ENCODE data around the gene PIBF1.

- TF ChIP-seq CTCF (IDR thresholded peaks at IDR 0.05; ENCODE audit: borderline replicate concordance, extremely low read depth, low read length, poor library complexity, severe bottlenecking) (no peak), EZH2 (IDR thresholded peaks at IDR 0.05; ENCODE audit: borderline replicate concordance, low read depth, low read length, severe bottlenecking) (no peak)
Measured at GRCh38 chr13:72908416-72908815, 126.5 kb downstream of the PIBF1 start.

All from DND-41 (cell line).